ENCODE measurements around the gene LRRC37A. TPM values are rescaled to one million over a fixed set of nuclear protein-coding genes. Genes with fewer than 3 reads are reported as not detected.
A peak's percentile ranks its signal among the peaks of the same experiment; 100 is the strongest.
"Not testable (repeated sequence)": the region's sequence is repeated elsewhere in the genome, so short reads cannot be mapped to it uniquely, and the experiment has no call there.

LRRC37A gene
- total RNA-seq, 1 donor from 2014 or later, result 2.6 TPM

GRCh38 chr17:46348345-46348744, 53.4 kb downstream of the LRRC37A start:
- H3K36me3 Mint-ChIP-seq (ENCODE audit: low read depth); H3K4me1 Mint-ChIP-seq (ENCODE audit: low read depth); H3K4me3 Mint-ChIP-seq; DNase-seq (ENCODE audit: low spot score); H3K27me3 Mint-ChIP-seq (ENCODE audit: insufficient read depth); H3K9me3 Mint-ChIP-seq; intact Hi-C loops (cut with micrococcal nuclease); H3K27ac Mint-ChIP-seq: not testable (repeated sequence)

DNA sequence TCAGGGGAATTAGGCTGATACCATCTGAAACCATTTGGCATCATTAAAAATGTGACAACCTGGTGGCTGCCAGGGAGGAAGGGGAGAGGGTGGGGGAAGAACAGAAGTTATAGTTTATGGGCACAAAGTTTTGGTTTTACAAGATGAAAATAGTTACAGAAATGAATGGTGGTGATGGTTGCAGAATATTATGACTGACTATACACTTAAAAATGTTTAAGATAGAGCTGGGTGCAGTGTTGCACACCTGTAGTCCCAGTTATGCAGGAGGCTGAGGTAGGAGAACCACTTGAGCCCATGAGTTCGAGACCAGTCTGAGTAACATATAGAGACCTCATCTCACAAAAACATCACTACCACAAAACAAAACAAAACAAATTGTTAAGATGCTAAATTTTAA, 54.1 kb downstream of the LRRC37A start:
- H3K4me1 Mint-ChIP-seq (ENCODE audit: low read depth); H3K27me3 Mint-ChIP-seq (ENCODE audit: insufficient read depth); intact Hi-C loops (cut with micrococcal nuclease); H3K9me3 Mint-ChIP-seq; H3K27ac Mint-ChIP-seq; DNase-seq (ENCODE audit: low spot score); H3K4me3 Mint-ChIP-seq; H3K36me3 Mint-ChIP-seq (ENCODE audit: low read depth): not testable (repeated sequence)

DNA sequence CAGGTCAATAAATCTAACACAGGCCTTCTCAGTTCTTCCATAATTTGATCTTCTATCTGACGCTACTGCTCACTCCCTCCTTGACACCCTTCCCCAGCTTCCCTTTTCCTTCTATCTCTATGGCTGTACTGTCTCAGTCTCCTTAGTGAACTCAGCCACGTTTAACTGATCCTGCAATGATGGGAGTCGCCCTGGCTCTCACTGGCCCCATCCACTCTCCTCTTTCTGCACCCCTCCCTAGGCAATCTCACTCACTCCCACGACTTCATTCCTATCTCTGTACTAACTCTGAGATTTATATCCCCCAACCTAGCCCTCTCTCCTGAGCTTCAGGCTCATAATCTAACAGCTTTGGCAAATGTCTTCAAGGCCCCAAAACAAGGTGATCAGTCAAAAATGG, 58.9 kb downstream of the LRRC37A start:
- H3K36me3 Mint-ChIP-seq (ENCODE audit: low read depth); H3K9me3 Mint-ChIP-seq; intact Hi-C loops (cut with micrococcal nuclease): not testable (repeated sequence)

GRCh38 chr17:46361145-46361735, 66.3 kb downstream of the LRRC37A start:
- H3K4me1 Mint-ChIP-seq (ENCODE audit: low read depth); H3K36me3 Mint-ChIP-seq (ENCODE audit: low read depth); DNase-seq (ENCODE audit: low spot score); H3K27me3 Mint-ChIP-seq (ENCODE audit: insufficient read depth); H3K27ac Mint-ChIP-seq; intact Hi-C loops (cut with micrococcal nuclease); H3K4me3 Mint-ChIP-seq; H3K9me3 Mint-ChIP-seq: not testable (repeated sequence)

More for the DNA sequence above, 58.9 kb downstream of the LRRC37A start:
- not testable (repeated sequence) for DNase-seq (ENCODE audit: low spot score); H3K27ac Mint-ChIP-seq; H3K4me1 Mint-ChIP-seq (ENCODE audit: low read depth); H3K27me3 Mint-ChIP-seq (ENCODE audit: insufficient read depth); H3K4me3 Mint-ChIP-seq

GRCh38 chr17:46361755-46362154, 66.8 kb downstream of the LRRC37A start, which contains the start of gene ARL17B:
TSS of gene ARL17B (minus strand) at chr17:46361766. CDS start at chr17:46358397, 3,369 bp downstream.
- peak; percentile 83 for DNase-seq (ENCODE audit: low spot score)
- H3K4me1 Mint-ChIP-seq (ENCODE audit: low read depth); H3K27ac Mint-ChIP-seq; intact Hi-C loops (cut with micrococcal nuclease); H3K27me3 Mint-ChIP-seq (ENCODE audit: insufficient read depth); H3K9me3 Mint-ChIP-seq; H3K36me3 Mint-ChIP-seq (ENCODE audit: low read depth); H3K4me3 Mint-ChIP-seq: not testable (repeated sequence)

GRCh38 chr17:46367520-46367919, 72.6 kb downstream of the LRRC37A start:
- H3K36me3 Mint-ChIP-seq (ENCODE audit: low read depth); DNase-seq (ENCODE audit: low spot score); H3K4me1 Mint-ChIP-seq (ENCODE audit: low read depth); H3K4me3 Mint-ChIP-seq; intact Hi-C loops (cut with micrococcal nuclease); H3K27me3 Mint-ChIP-seq (ENCODE audit: insufficient read depth); H3K9me3 Mint-ChIP-seq; H3K27ac Mint-ChIP-seq: not testable (repeated sequence)

GRCh38 chr17:46372236-46373229, 77.6 kb downstream of the LRRC37A start:
- intact Hi-C loops (cut with micrococcal nuclease); H3K4me1 Mint-ChIP-seq (ENCODE audit: low read depth); H3K4me3 Mint-ChIP-seq; H3K9me3 Mint-ChIP-seq; DNase-seq (ENCODE audit: low spot score); H3K36me3 Mint-ChIP-seq (ENCODE audit: low read depth); H3K27ac Mint-ChIP-seq; H3K27me3 Mint-ChIP-seq (ENCODE audit: insufficient read depth): not testable (repeated sequence)

DNA sequence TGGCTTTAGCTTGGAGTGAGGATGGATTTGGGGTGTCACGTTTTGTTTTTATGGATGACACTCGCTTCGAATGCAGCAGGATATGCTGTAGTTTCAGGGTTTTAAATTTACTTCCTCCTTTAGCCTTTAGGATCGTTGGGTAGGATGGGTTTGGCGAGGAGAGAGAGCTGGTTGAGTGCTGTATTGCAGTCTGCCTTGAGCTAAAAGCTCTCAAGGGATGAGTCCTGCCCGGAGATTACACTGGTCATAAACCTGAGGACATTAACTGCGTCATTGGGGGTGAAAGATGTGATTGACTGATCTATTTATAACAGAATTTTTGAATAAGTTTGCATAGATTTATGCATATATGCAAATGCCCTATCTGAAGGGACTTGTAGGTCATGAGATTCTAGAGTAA, 78.5 kb downstream of the LRRC37A start:
- H3K4me1 Mint-ChIP-seq (ENCODE audit: low read depth); H3K27me3 Mint-ChIP-seq (ENCODE audit: insufficient read depth); H3K4me3 Mint-ChIP-seq; H3K36me3 Mint-ChIP-seq (ENCODE audit: low read depth); intact Hi-C loops (cut with micrococcal nuclease); H3K9me3 Mint-ChIP-seq; DNase-seq (ENCODE audit: low spot score); H3K27ac Mint-ChIP-seq: not testable (repeated sequence)

- intact Hi-C loops (cut with micrococcal nuclease); H3K27me3 Mint-ChIP-seq (ENCODE audit: insufficient read depth); H3K36me3 Mint-ChIP-seq (ENCODE audit: low read depth); H3K27ac Mint-ChIP-seq; DNase-seq (ENCODE audit: low spot score); H3K9me3 Mint-ChIP-seq; H3K4me3 Mint-ChIP-seq; H3K4me1 Mint-ChIP-seq (ENCODE audit: low read depth): not testable (repeated sequence)
These were observed 88.2 kb downstream of the LRRC37A start for GRCh38 chr17:46383118-46383517.

GRCh38 chr17:46385491-46385890, 90.6 kb downstream of the LRRC37A start:
- H3K36me3 Mint-ChIP-seq (ENCODE audit: low read depth); intact Hi-C loops (cut with micrococcal nuclease); H3K27ac Mint-ChIP-seq; H3K9me3 Mint-ChIP-seq; H3K4me3 Mint-ChIP-seq; DNase-seq (ENCODE audit: low spot score); H3K27me3 Mint-ChIP-seq (ENCODE audit: insufficient read depth); H3K4me1 Mint-ChIP-seq (ENCODE audit: low read depth): not testable (repeated sequence)

Other genes starting within 250 kb of the LRRC37A start
- 96.7 and 99.4 TPM in 2 replicates for gene KANSL1, start 101.7 kb upstream of the LRRC37A start, total RNA-seq
- gene ARL17B, start 66.6 kb downstream of the LRRC37A start, total RNA-seq, result 16.3 and 18.8 TPM in 2 replicates
- 5.1 and 7.3 TPM in 2 replicates for gene LRRC37A2, start 217.3 kb downstream of the LRRC37A start, total RNA-seq